ENCODE measurements around the gene COL2A1. TPM values are rescaled to one million over a fixed set of nuclear protein-coding genes. Genes with fewer than 3 reads are reported as not detected.
"Not testable (repeated sequence)": the region's sequence is repeated elsewhere in the genome, so short reads cannot be mapped to it uniquely, and the experiment has no call there.

COL2A1 gene
- total and polyA plus RNA-seq, 4 experiments from 2014 or later, result not detected

DNA sequence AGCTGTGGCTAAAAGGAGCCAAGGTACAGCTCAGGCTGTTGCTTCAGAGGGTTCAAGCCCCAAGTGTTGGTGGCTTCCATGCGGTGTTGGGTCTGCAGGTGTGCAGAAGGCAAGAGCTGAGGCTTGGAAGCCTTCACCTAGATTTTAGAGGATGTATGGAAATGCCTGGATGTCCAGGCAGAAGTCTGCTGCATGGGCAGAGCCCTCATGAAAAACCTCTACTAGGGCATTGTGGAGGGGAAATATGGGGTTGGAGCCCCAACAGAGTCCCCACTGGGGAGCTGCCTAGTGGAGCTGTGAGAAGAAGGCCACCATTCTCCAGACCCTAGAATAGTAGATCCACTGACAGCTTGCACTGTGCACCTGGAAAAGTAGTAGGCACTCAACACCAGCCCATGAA is 46.6 kb downstream of the COL2A1 start:
- H3K4me1 ChIP-seq (ENCODE audit: insufficient read depth, low read length); H3K27ac ChIP-seq (ENCODE audit: low read depth, low read length); H3K9me3 ChIP-seq (ENCODE audit: control insufficient read depth in 1 of 2, low read length in 2 of 2); H3K27ac Mint-ChIP-seq; intact Hi-C loops (cut with micrococcal nuclease); H3K36me3 Mint-ChIP-seq; H3K4me3 ChIP-seq (ENCODE audit: low read length in 2 of 2); H3K36me3 ChIP-seq (ENCODE audit: insufficient read depth, low read length); H3K4me3 Mint-ChIP-seq; DNase-seq; H3K4me1 Mint-ChIP-seq; H3K27me3 Mint-ChIP-seq; H3K27me3 ChIP-seq (ENCODE audit: insufficient read depth, low read length); H3K9me3 Mint-ChIP-seq: not testable (repeated sequence)
- ChIA-PET POLR2A (ENCODE audit: partially characterized antibody) (interaction anchor here (1.5 kb wide), 1 partner anchor 74 kb away, joined by 4 read pairs; no protein-coding TSS in a partner anchor), CTCF (ENCODE audit: partially characterized antibody) (interaction anchor here (1.0 kb wide), 1 partner anchor 9 kb away, joined by 3 read pairs; no protein-coding TSS in a partner anchor)

DNA sequence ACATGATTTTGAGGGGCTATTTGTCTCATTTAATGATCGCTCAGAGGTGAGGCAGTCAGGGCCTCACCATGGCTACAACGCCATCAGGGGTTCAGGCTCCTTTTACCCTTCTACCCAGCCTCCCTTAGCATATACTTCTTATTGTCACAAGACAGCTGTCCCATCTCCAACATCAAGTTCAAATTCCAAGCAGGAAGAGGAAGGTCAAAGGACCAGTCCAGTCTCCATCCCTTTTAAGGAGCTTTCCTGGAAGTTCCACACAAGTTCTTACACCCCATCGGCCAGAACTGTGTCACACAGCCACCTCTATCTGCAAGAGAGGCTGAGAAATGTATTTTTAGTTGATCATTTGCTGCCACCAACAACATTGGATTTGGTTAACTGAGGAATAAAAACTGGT is 49.2 kb downstream of the COL2A1 start:
- POLR2A ChIA-PET (ENCODE audit: partially characterized antibody), result no interaction called here
- no peaks in the 10 kb centered on the region for H3K9me3 ChIP-seq (ENCODE audit: control insufficient read depth in 1 of 2, low read length in 2 of 2)
- no peaks in the 10 kb centered on the region for H3K27me3 ChIP-seq (ENCODE audit: insufficient read depth, low read length)
- H3K36me3 ChIP-seq (ENCODE audit: insufficient read depth, low read length), result no peaks in the 10 kb centered on the region
- Mint-ChIP-seq H3K4me1 (no peaks in the 10 kb centered on the region), H3K9me3 (peaks cover 0 to 9% (median 1%) of the 10 kb centered on the region in 8 donors), H3K4me3 (no peak overlapping the region), H3K27me3 (peaks cover 0 to 5% of the 10 kb centered on the region in 2 donors), H3K27ac (no peak overlapping the region), H3K36me3 (no peaks in the 10 kb centered on the region)
- no peak overlapping the region for H3K4me3 ChIP-seq (ENCODE audit: low read length in 2 of 2)
- H3K4me1 ChIP-seq (ENCODE audit: insufficient read depth, low read length), result no peaks in the 10 kb centered on the region
- no peak overlapping the region for H3K27ac ChIP-seq (ENCODE audit: low read depth, low read length)
- no peak for DNase-seq
- CTCF ChIA-PET (ENCODE audit: partially characterized antibody), result interaction anchor here (3.3 kb wide), 1 partner anchor 8 kb away, joined by 14 read pairs; the partner anchor contains the start of gene TMEM106C
- intact Hi-C loops (cut with micrococcal nuclease), result no loop called here

DNA sequence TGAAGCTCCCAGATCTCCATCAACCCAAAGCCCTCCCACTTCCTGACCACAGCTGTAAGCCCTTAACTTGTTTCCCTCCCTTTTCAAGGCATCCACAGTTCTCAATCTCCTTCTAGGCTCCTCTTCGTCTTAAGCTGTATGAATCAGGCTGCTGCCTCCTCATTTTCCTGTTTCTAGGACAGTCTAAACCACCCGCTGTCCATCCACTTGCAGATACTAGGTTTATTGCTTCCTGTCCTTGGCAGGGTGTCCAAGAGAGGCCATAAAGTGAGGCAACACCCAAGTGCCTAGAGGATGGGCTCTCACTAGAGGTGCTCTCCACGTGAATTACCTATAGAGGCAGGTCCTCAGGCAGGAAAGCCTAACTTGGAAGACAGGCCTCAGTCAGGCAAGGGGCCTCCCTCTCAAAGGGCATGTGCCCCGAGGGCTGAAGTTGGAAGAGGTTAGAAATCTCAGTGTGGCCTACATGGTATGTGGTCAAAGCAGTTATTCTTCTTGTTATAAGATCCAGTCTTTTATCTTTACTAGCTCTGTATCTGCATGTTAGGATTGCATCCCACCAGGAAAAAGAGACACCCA is 49.7 kb downstream of the COL2A1 start:
- peaks cover 0 to 2% of the 10 kb centered on the region in 2 donors for H3K27me3 Mint-ChIP-seq
- CTCF ChIA-PET (ENCODE audit: partially characterized antibody), result interaction anchor here (3.3 kb wide), 1 partner anchor 9 kb away, joined by 14 read pairs; the partner anchor contains the start of gene TMEM106C
- intact Hi-C loops (cut with micrococcal nuclease), result no loop called here
- no peak overlapping the region for H3K27ac Mint-ChIP-seq
- H3K36me3 Mint-ChIP-seq, result no peaks in the 10 kb centered on the region
- no peaks in the 10 kb centered on the region for H3K4me1 ChIP-seq (ENCODE audit: insufficient read depth, low read length)
- no peaks in the 10 kb centered on the region for H3K4me1 Mint-ChIP-seq
- POLR2A ChIA-PET (ENCODE audit: partially characterized antibody), result no interaction called here
- no peaks in the 10 kb centered on the region for H3K9me3 ChIP-seq (ENCODE audit: control insufficient read depth in 1 of 2, low read length in 2 of 2)
- no peak overlapping the region for H3K27ac ChIP-seq (ENCODE audit: low read depth, low read length)
- no peaks in the 10 kb centered on the region for H3K27me3 ChIP-seq (ENCODE audit: insufficient read depth, low read length)
- no peaks in the 10 kb centered on the region for H3K36me3 ChIP-seq (ENCODE audit: insufficient read depth, low read length)
- H3K4me3 ChIP-seq (ENCODE audit: low read length in 2 of 2), result no peak overlapping the region
- H3K4me3 Mint-ChIP-seq, result no peak overlapping the region
- H3K9me3 Mint-ChIP-seq, result peaks cover 0 to 7% (median under 1%) of the 10 kb centered on the region in 8 donors
- DNase-seq, result no peak

DNA sequence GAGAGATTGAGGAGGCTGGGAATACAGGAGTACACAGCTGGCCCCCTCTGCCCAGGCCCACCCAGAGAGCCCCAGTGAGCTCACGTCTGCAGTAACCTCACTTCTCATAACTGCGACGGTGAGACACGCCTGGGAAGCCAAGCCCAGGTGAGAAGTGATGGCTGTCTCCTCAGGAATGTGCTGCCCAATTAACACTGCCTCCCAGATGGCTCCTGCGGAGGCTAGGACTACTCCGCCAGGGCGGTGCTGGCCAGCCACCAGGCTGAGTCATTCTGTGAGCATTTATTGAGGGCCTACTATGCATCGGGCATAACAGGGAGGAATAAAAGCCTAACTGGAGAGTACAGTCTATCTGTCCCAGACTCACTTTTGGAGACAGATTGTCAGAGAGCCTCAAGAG is 50.2 kb downstream of the COL2A1 start:
- Histone ChIP-seq H3K4me1 (ENCODE audit: insufficient read depth, low read length) (no peaks in the 10 kb centered on the region), H3K36me3 (ENCODE audit: insufficient read depth, low read length) (no peaks in the 10 kb centered on the region), H3K9me3 (ENCODE audit: control insufficient read depth in 1 of 2, low read length in 2 of 2) (no peaks in the 10 kb centered on the region), H3K27ac (ENCODE audit: low read depth, low read length) (no peak overlapping the region), H3K27me3 (ENCODE audit: insufficient read depth, low read length) (no peaks in the 10 kb centered on the region), H3K4me3 (ENCODE audit: low read length in 2 of 2) (no peak overlapping the region)
- H3K27ac Mint-ChIP-seq, result no peak overlapping the region
- POLR2A ChIA-PET (ENCODE audit: partially characterized antibody), result no interaction called here
- no peaks in the 10 kb centered on the region for H3K36me3 Mint-ChIP-seq
- CTCF ChIA-PET (ENCODE audit: partially characterized antibody), result interaction anchor here (0.6 to 3.3 kb wide), 2 partner anchors 9 to 534 kb away, joined by 3 to 14 read pairs; partner anchors contain the start of gene TMEM106C
- H3K27me3 Mint-ChIP-seq, result no peaks in the 10 kb centered on the region
- DNase-seq, result no peak
- H3K4me3 Mint-ChIP-seq, result no peak overlapping the region
- intact Hi-C loops (cut with micrococcal nuclease), result no loop called here
- H3K9me3 Mint-ChIP-seq, result peaks cover 0 to 7% (median 0%) of the 10 kb centered on the region in 8 donors
- H3K4me1 Mint-ChIP-seq, result no peaks in the 10 kb centered on the region

DNA sequence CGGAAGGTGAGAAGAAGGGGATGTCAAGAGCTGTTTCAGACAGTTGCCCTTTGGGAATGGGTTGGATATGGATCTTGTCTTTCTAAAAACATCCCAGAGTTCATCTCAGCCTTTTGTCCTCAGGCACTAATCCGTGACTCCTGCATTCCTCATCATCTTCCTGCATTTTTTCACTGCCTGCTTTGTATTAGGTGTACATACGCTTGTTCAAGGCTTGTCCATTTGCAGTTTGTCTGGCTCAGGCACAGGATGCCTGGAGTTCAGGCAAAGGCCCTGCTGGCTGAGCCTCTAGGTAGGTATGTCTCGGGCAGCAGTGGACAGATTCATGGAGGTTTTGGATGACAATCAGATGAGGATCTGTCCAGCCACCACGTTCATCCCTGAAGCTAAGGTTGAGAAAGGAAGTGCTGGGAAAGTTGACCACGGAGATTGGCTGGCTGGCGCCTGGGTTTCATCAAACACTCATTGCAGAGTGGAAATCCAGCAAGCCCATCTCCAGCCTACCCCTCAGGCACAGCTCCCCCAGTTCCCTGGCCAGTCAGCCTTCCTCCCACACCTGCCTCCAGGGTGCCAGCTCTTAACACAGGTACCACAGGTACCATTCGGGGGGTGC is 53.3 kb downstream of the COL2A1 start:
- Histone ChIP-seq H3K4me1 (ENCODE audit: insufficient read depth, low read length) (no peaks in the 10 kb centered on the region), H3K27ac (ENCODE audit: low read depth, low read length) (no peak overlapping the region), H3K27me3 (ENCODE audit: insufficient read depth, low read length) (no peaks in the 10 kb centered on the region), H3K9me3 (ENCODE audit: control insufficient read depth in 1 of 2, low read length in 2 of 2) (no peaks in the 10 kb centered on the region), H3K4me3 (ENCODE audit: low read length in 2 of 2) (no peak overlapping the region), H3K36me3 (ENCODE audit: insufficient read depth, low read length) (no peaks in the 10 kb centered on the region)
- H3K36me3 Mint-ChIP-seq, result no peaks in the 10 kb centered on the region
- no peaks in the 10 kb centered on the region for H3K9me3 Mint-ChIP-seq
- DNase-seq, result no peak
- H3K4me3 Mint-ChIP-seq, result no peak overlapping the region
- peaks cover 2 to 3% of the 10 kb centered on the region in 2 donors for H3K27me3 Mint-ChIP-seq
- CTCF ChIA-PET (ENCODE audit: partially characterized antibody), result interaction anchor here (0.8 to 2.2 kb wide), 6 partner anchors 24 to 235 kb away, joined by 3 to 5 read pairs (median 4); no protein-coding TSS in a partner anchor
- intact Hi-C loops (cut with micrococcal nuclease), result no loop called here
- H3K27ac Mint-ChIP-seq, result no peak overlapping the region
- POLR2A ChIA-PET (ENCODE audit: partially characterized antibody), result no interaction called here
- H3K4me1 Mint-ChIP-seq, result no peaks in the 10 kb centered on the region

DNA sequence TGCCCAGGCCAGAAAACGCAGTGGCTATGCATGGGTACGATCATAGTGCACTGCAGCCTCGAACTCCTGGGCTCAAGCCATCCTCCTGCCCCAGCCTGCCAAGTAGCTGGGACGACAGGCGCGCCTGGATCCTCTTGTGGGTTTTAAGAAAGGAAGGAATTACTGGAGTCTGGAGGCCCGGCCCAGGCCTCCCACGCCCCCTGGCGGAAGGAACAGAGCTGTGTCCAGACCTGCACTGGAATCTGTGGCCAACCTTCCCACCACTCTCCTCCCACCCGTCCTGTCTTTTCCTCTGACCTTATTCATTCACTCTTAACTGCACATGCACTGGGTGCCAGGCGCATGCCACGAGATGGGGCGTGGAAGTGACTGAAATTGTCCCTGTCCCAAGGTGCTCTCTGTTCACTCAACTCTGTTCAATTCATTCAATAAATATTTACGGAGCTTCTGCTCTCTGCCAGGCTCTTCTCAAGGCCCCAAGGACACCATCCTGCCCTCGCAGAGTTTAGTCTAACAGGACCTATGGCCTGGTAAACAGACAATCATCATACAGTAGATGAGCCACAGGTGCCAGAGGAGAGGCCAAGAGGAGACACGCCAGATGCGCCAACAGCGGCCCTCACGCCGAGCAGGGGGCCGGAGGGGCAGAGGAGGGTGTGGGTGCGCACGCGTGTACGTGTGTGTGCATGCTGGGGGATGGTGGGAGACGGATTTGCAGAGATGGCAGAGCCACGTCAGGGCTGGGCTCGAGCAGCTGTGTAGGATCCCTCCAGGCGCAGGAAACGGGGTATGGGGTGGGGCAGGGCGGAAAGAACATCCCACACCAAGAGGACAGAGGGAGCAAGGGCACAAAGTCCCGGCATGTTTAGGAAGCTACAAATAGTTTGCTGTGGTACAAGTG is 54.6 kb downstream of the COL2A1 start:
- CTCF ChIA-PET (ENCODE audit: partially characterized antibody), result interaction anchor here (0.8 to 2.9 kb wide), 24 partner anchors 8 to 1343 kb away, joined by 3 to 27 read pairs (median 4); partner anchors contain the start of genes ASB8 and TMEM106C
- H3K27ac Mint-ChIP-seq, result no peak overlapping the region
- Histone ChIP-seq H3K9me3 (ENCODE audit: control insufficient read depth in 1 of 2, low read length in 2 of 2) (no peaks in the 10 kb centered on the region), H3K4me3 (ENCODE audit: low read length in 2 of 2) (no peak overlapping the region), H3K4me1 (ENCODE audit: insufficient read depth, low read length) (no peaks in the 10 kb centered on the region), H3K27me3 (ENCODE audit: insufficient read depth, low read length) (no peaks in the 10 kb centered on the region), H3K36me3 (ENCODE audit: insufficient read depth, low read length) (no peaks in the 10 kb centered on the region), H3K27ac (ENCODE audit: low read depth, low read length) (no peak overlapping the region)
- H3K4me3 Mint-ChIP-seq, result no peak overlapping the region
- DNase-seq, result peak in 4 of 5 donors; percentile 28 to 38 (median 34)
- intact Hi-C loops (cut with micrococcal nuclease), result loop anchor here (1.0 to 2.0 kb wide), 4 partner anchors 45 to 234 kb away; partner anchors contain the start of gene VDR
- no peaks in the 10 kb centered on the region for H3K36me3 Mint-ChIP-seq
- peaks cover 3 to 6% of the 10 kb centered on the region in 2 donors for H3K27me3 Mint-ChIP-seq
- no peaks in the 10 kb centered on the region for H3K9me3 Mint-ChIP-seq
- no peaks in the 10 kb centered on the region for H3K4me1 Mint-ChIP-seq
- POLR2A ChIA-PET (ENCODE audit: partially characterized antibody), result no interaction called here

DNA sequence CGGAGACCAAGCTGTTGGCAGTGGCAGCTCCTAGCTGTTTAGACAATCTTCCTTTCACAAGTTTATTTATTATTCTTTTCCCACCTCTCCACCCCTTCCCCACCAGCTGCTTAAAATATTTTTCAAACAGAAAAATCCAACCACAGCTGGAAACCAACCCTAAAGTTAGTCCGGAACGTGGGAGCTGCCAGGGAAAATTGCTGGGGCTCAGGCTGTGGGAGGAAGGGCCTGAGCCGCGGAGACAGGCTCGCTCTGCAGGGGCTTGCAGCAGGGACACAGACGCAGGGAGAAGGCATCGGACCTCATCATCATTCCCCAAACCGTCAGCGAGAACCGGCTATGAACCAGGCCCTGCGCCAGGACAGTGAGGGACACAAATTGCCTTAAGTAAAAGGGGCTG is 56.9 kb downstream of the COL2A1 start:
- Histone ChIP-seq H3K9me3 (ENCODE audit: control insufficient read depth in 1 of 2, low read length in 2 of 2) (no peaks in the 10 kb centered on the region), H3K4me1 (ENCODE audit: insufficient read depth, low read length) (no peaks in the 10 kb centered on the region), H3K4me3 (ENCODE audit: low read length in 2 of 2) (no peak overlapping the region), H3K27me3 (ENCODE audit: insufficient read depth, low read length) (no peaks in the 10 kb centered on the region), H3K36me3 (ENCODE audit: insufficient read depth, low read length) (no peaks in the 10 kb centered on the region), H3K27ac (ENCODE audit: low read depth, low read length) (no peak overlapping the region)
- Mint-ChIP-seq H3K27ac (no peak overlapping the region), H3K36me3 (no peaks in the 10 kb centered on the region), H3K9me3 (no peaks in the 10 kb centered on the region), H3K4me1 (no peaks in the 10 kb centered on the region), H3K4me3 (no peak overlapping the region), H3K27me3 (peaks cover 3 to 6% of the 10 kb centered on the region in 2 donors)
- no peak for DNase-seq
- CTCF ChIA-PET (ENCODE audit: partially characterized antibody), result interaction anchor here (1.1 to 1.6 kb wide), 5 partner anchors 9 to 205 kb away, joined by 3 to 6 read pairs (median 5); partner anchors contain the start of gene VDR
- POLR2A ChIA-PET (ENCODE audit: partially characterized antibody), result no interaction called here
- intact Hi-C loops (cut with micrococcal nuclease), result no loop called here
